Trophoblast cell (in vitro differentiated cells and primary cell): ENCODE measurements around the gene KLHL36.

Source experiments
- DNase-seq, 2 donors: peaks; one replicate each; pipeline ENCODE4 v3.0.0-alpha.2; 2016
- H2AFZ ChIP-seq: 2 replicates; pipeline ENCODE4 v1.6.1; 2013; ENCODE audit warnings: low read length, moderate library complexity, mild to moderate bottlenecking; ENCODE audit not compliant: insufficient read depth, poor library complexity
- H2AK5ac ChIP-seq: 2 replicates; pipeline ENCODE4 v1.6.1; 2013; ENCODE audit warnings: mild to moderate bottlenecking, low read length
- H2BK120ac ChIP-seq: 2 replicates; pipeline ENCODE4 v1.6.1; 2013; ENCODE audit warnings: low read length, mild to moderate bottlenecking, moderate library complexity; ENCODE audit not compliant: insufficient read depth, poor library complexity
- H2BK12ac ChIP-seq: 2 replicates; pipeline ENCODE4 v1.6.1; 2013; ENCODE audit warnings: mild to moderate bottlenecking, low read length, moderate library complexity
- H2BK5ac ChIP-seq: 2 replicates; pipeline ENCODE4 v1.6.1; 2013; ENCODE audit warnings: low read length, low read depth, moderate library complexity, mild to moderate bottlenecking; ENCODE audit not compliant: poor library complexity
- H3K14ac ChIP-seq: 2 replicates; pipeline ENCODE4 v1.6.1; 2013; ENCODE audit warnings: mild to moderate bottlenecking, low read length
- H3K18ac ChIP-seq: 2 replicates; pipeline ENCODE4 v1.6.1; 2013; ENCODE audit warnings: mild to moderate bottlenecking, low read length
- H3K23ac ChIP-seq: 2 replicates; pipeline ENCODE4 v1.6.1; 2013; ENCODE audit warnings: low read length
- H3K27ac ChIP-seq: 2 replicates; pipeline ENCODE4 v1.5.1; 2013; ENCODE audit warnings: low read depth, mild to moderate bottlenecking, inconsistent platforms, low read length, moderate library complexity
- H3K27me3 ChIP-seq: 2 replicates; pipeline ENCODE4 v1.6.1; 2013; ENCODE audit warnings: inconsistent platforms, mild to moderate bottlenecking, low read length, moderate library complexity; ENCODE audit not compliant: insufficient read depth
- H3K36me3 ChIP-seq, 2 experiments: 1 replicate in 1 of 2; 2 replicates in 1 of 2; pipeline ENCODE4 v1.6.1; 2013; ENCODE audit warnings: low read length in 2 of 2, mild to moderate bottlenecking in 2 of 2, moderate library complexity in 1 of 2; ENCODE audit not compliant: insufficient read depth in 2 of 2, control insufficient read depth in 1 of 2
- H3K4ac ChIP-seq: 2 replicates; pipeline ENCODE4 v1.6.1; 2013; ENCODE audit warnings: low read depth, mild to moderate bottlenecking, low read length, moderate library complexity
- H3K4me1 ChIP-seq, 2 experiments: 1 replicate in 1 of 2; 2 replicates in 1 of 2; pipeline ENCODE4 v1.6.1; 2013; ENCODE audit warnings: low read length in 2 of 2, mild to moderate bottlenecking in 2 of 2, moderate library complexity in 1 of 2; ENCODE audit not compliant: insufficient read depth in 2 of 2, control insufficient read depth in 1 of 2
- H3K4me2 ChIP-seq: 2 replicates; pipeline ENCODE4 v1.6.1; 2013; ENCODE audit warnings: inconsistent platforms, mild to moderate bottlenecking, low read length, moderate library complexity
- H3K4me3 ChIP-seq: 2 replicates; pipeline ENCODE4 v1.5.1; 2013; ENCODE audit warnings: mild to moderate bottlenecking, low read depth, low read length, inconsistent platforms
- H3K79me1 ChIP-seq: one replicate; pipeline ENCODE4 v1.6.1; 2013; ENCODE audit warnings: low read length
- H3K79me2 ChIP-seq: 2 replicates; pipeline ENCODE4 v1.6.1; 2013; ENCODE audit warnings: low read length, mild to moderate bottlenecking; ENCODE audit not compliant: control insufficient read depth, insufficient read depth, poor library complexity
- H3K9ac ChIP-seq: 2 replicates; pipeline ENCODE4 v1.6.1; 2013; ENCODE audit warnings: mild to moderate bottlenecking, low read length
- H3K9me3 ChIP-seq: 2 replicates; pipeline ENCODE4 v1.6.1; 2013; ENCODE audit warnings: low read depth, mild to moderate bottlenecking, control low read depth, inconsistent platforms, low read length; ENCODE audit not compliant: insufficient read depth
- H4K12ac ChIP-seq: 2 replicates; pipeline ENCODE4 v1.6.1; 2013; ENCODE audit warnings: low read depth, mild to moderate bottlenecking, low read length, moderate library complexity
- H4K8ac ChIP-seq: 2 replicates; pipeline ENCODE4 v1.6.1; 2013; ENCODE audit warnings: low read depth, mild to moderate bottlenecking, low read length, moderate library complexity
- H4K91ac ChIP-seq: one replicate; pipeline ENCODE4 v1.6.1; 2013; ENCODE audit warnings: low read depth, mild to moderate bottlenecking, low read length, moderate library complexity
- WGBS: extraction: QIAGEN DNeasy Blood & Tissue Kit; methylation state at CpG from one replicate; pipeline ENCODE4 v1.1.7; 2013; ENCODE audit warnings: missing lambda C conversion rate; ENCODE audit not compliant: insufficient read length, insufficient coverage; ENCODE audit errors: extremely low coverage; 5-methylcytosine and 5-hydroxymethylcytosine counted together

Gene KLHL36

GRCh38 chr16:84650062-84650991 lies 2.0 kb downstream of the KLHL36 start:
- Histone ChIP-seq H3K27me3 (no peaks in the 10 kb centered on the region), H3K9me3 (no peaks in the 10 kb centered on the region), H3K4me3 (no peak overlapping the region), H3K79me1 (peaks cover 8% of the 10 kb centered on the region), H4K12ac (no peak overlapping the region), H4K8ac (no peak overlapping the region), H3K9ac (no peak overlapping the region), H2BK12ac (no peak overlapping the region), H3K18ac (no peak overlapping the region), H2BK5ac (no peak overlapping the region), H3K23ac (no peak overlapping the region), H2AK5ac (no peak overlapping the region), H2AFZ (no peak overlapping the region), H3K79me2 (peaks cover 7% of the 10 kb centered on the region), H3K4me2 (no peak overlapping the region), H2BK120ac (no peak overlapping the region), H3K4ac (no peak overlapping the region), H3K14ac (no peak overlapping the region), H3K27ac (no peak overlapping the region), H3K4me1 (peaks cover 4 to 16% of the 10 kb centered on the region in 2 experiments), H4K91ac (no peak overlapping the region), H3K36me3 (peaks cover 8 to 11% of the 10 kb centered on the region in 2 experiments)
- DNase-seq: peak; percentile 83 to 91
- WGBS: no CpG with 5 or more reads among the region's 20 CpGs

DNA sequence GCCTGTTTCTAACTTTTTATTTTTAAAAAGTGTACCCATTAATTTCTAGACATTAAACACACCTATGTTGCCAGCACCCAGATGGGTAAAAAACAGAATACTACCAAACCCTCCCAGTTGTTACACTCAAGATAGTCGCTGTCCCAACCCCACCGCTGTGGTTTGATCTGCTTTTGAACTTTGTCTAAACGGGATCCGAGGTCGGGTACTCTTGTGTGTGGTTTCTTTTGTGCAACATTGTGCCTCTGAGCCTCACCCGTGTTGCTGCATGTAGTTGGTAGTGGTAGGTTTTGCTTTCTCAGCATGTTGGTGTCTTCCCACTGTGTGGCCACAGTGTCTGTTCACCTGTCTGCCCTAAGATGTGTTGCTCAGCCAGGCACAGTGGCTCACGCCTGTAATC lies 4.3 kb downstream of the KLHL36 start:
- Histone ChIP-seq H3K27ac (no peak overlapping the region), H3K79me1 (peaks cover 8% of the 10 kb centered on the region), H4K12ac (no peak overlapping the region), H2BK12ac (no peak overlapping the region), H3K4me1 (peaks cover 4 to 16% of the 10 kb centered on the region in 2 experiments), H4K91ac (no peak overlapping the region), H3K9ac (no peak overlapping the region), H3K4ac (no peak overlapping the region), H2AK5ac (no peak overlapping the region), H3K18ac (no peak overlapping the region), H4K8ac (no peak overlapping the region), H3K4me2 (no peak overlapping the region), H3K9me3 (no peaks in the 10 kb centered on the region), H2BK5ac (no peak overlapping the region), H3K79me2 (peaks cover 7% of the 10 kb centered on the region), H3K36me3 (peaks cover 18 to 22% of the 10 kb centered on the region in 2 experiments), H3K4me3 (no peak overlapping the region), H2BK120ac (no peak overlapping the region), H3K27me3 (no peaks in the 10 kb centered on the region), H2AFZ (no peak overlapping the region), H3K23ac (peak overlapping the region; percentile 52), H3K14ac (no peak overlapping the region)
- WGBS: no CpG with 5 or more reads among the region's 7 CpGs
- DNase-seq: no peak

- Histone ChIP-seq H2BK12ac (no peak overlapping the region), H2BK120ac (no peak overlapping the region), H3K14ac (no peak overlapping the region), H3K79me1 (no peaks in the 10 kb centered on the region), H2BK5ac (no peak overlapping the region), H3K79me2 (no peaks in the 10 kb centered on the region), H2AK5ac (no peak overlapping the region), H4K8ac (no peak overlapping the region), H3K4me1 (peaks cover 0 to 7% of the 10 kb centered on the region in 2 experiments), H3K9me3 (no peaks in the 10 kb centered on the region), H3K23ac (no peak overlapping the region), H4K12ac (no peak overlapping the region), H3K18ac (no peak overlapping the region), H3K4me3 (no peak overlapping the region), H2AFZ (no peak overlapping the region), H3K9ac (no peak overlapping the region), H3K4me2 (no peak overlapping the region), H3K36me3 (peaks cover 31 to 36% of the 10 kb centered on the region in 2 experiments), H3K4ac (no peak overlapping the region), H3K27me3 (no peaks in the 10 kb centered on the region), H4K91ac (no peak overlapping the region), H3K27ac (no peak overlapping the region)
- no peak for DNase-seq
- no CpG with 5 or more reads among the region's 3 CpGs for WGBS
These were observed 5.9 kb downstream of the KLHL36 start for GRCh38 chr16:84654238-84654637.

- Histone ChIP-seq H4K91ac (no peak overlapping the region), H3K4me3 (no peak overlapping the region), H3K4me2 (no peak overlapping the region), H3K4ac (no peak overlapping the region), H3K23ac (no peak overlapping the region), H2BK12ac (no peak overlapping the region), H2BK5ac (no peak overlapping the region), H3K18ac (no peak overlapping the region), H3K27me3 (no peaks in the 10 kb centered on the region), H3K36me3 (peaks cover 39 to 43% of the 10 kb centered on the region in 2 experiments), H2AK5ac (no peak overlapping the region), H3K79me1 (no peaks in the 10 kb centered on the region), H3K9ac (no peak overlapping the region), H4K12ac (no peak overlapping the region), H2AFZ (no peak overlapping the region), H4K8ac (no peak overlapping the region), H3K27ac (no peak overlapping the region), H2BK120ac (no peak overlapping the region), H3K4me1 (peaks cover 0 to 2% of the 10 kb centered on the region in 2 experiments), H3K79me2 (no peaks in the 10 kb centered on the region), H3K9me3 (no peaks in the 10 kb centered on the region), H3K14ac (no peak overlapping the region)
- WGBS: no CpG with 5 or more reads among the region's 6 CpGs
- no peak for DNase-seq
These were observed 6.7 kb downstream of the KLHL36 start for GRCh38 chr16:84654998-84655397.
